Stimulated activated CD8-positive, alpha-beta memory T cell treated with anti-CD3 and anti-CD28 coated beads, Interleukin-12 subunit alpha, Interleukin-12 subunit beta, amount 100 ng/mL, for 4 hours (primary cell): ENCODE measurements around the gene PRSS56.

Source experiments
- DNase-seq: peaks from one replicate; pipeline ENCODE4 v3.0.0-alpha.2; 2020; ENCODE audit warnings: low read depth

PRSS56 gene

DNA sequence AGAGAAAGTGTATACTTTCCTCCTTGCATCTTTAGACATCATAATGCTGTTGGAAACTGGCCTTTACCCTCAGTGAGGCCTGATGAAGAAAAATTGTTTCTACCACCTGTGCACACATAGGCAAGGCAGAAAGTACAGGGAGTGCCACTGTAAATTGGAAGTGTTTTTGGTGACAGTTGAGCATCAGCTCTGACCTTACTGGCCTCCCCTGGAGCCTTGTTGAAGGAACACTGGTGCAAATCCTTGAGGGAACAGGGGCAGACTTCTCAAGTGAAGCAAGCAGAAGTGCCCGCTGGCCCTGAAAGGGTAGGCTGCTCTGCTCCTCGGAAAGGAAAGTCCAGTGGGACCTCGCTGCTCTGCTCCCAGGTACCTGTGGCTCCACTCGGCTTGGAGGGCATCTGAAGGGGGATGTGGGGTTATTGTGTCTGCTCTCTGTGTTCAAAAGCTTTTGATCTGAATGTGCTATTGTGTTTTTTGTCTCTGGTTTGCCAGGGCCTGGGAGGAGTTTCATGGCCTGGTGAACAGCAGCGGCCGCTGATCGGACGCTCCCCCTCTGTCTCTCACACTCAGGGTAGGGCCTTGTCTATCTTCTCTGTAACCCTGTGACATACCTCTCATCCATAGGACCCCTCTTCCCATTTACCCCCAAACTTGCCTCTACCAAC, 53.7 kb downstream of the PRSS56 start:
- no peak for DNase-seq

DNA sequence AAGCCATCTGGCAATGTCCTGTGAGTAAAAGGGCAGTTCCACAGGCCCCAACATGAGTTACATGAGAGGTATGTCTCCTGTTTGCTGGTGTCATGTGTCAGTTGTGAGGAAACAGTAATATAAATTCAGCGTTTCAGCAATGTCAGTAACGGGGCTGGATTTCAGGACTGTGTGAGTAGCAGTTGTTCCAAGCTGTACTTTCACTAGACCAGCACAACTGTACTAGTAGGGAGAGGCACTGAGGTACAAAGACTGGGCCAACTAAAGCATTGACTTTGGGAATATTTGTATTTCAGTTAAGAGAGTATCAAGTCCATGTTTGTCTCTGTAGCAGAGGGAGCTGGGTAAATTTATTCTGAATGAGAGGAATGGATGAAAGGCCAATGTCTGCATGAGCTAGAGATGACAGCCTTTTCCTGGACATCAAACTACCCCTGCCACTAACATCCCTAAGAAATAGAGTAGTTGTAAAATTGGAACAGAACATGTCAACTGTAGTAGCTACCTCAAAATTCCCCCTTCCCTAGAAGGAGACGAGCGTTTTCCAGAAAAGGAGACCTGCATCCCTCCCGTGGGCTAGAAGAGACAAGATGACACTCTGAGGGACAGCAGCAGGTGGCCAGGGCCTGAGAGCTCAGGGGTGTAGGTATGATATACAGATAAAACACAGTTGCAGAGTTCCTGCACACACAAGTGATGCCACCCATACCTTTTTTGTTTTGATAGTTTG, 54.7 kb downstream of the PRSS56 start:
- no peak for DNase-seq
